NCI-H446 (cell line): Measurements from ENCODE around the gene CRTC1.
"Not testable (repeated sequence)": the region's sequence is repeated elsewhere in the genome, so short reads cannot be mapped to it uniquely, and the experiment has no call there.

Source experiments
- DNase-seq, 2 experiments: peaks; one replicate each; lab custom pipeline; 2025; lab: John Stamatoyannopoulos, UW

CRTC1 gene

GRCh38 chr19:18800636-18801035, 117.2 kb downstream of the CRTC1 start:
- DNase-seq: no peak

- DNase-seq: peak in 1 of 2 experiments; percentile 25
Measured at GRCh38 chr19:18802354-18802753, 118.9 kb downstream of the CRTC1 start.

- no peak for DNase-seq
Measured at GRCh38 chr19:18803550-18804138, 120.2 kb downstream of the CRTC1 start.

- no peak for DNase-seq
Measured at GRCh38 chr19:18804139-18804601, 120.7 kb downstream of the CRTC1 start.

- no peak for DNase-seq
Measured at GRCh38 chr19:18804643-18805042, 121.2 kb downstream of the CRTC1 start.

GRCh38 chr19:18807861-18808331, 124.4 kb downstream of the CRTC1 start:
- DNase-seq: no peak

- DNase-seq: no peak
Measured at GRCh38 chr19:18809149-18809868, 125.8 kb downstream of the CRTC1 start.

- not testable (repeated sequence) for DNase-seq
Measured at GRCh38 chr19:18811638-18812037, 128.2 kb downstream of the CRTC1 start.

GRCh38 chr19:18814063-18814462, 130.6 kb downstream of the CRTC1 start:
- no peak for DNase-seq

GRCh38 chr19:18815673-18816072, 132.2 kb downstream of the CRTC1 start:
- no peak for DNase-seq

- DNase-seq: not testable (repeated sequence)
Measured at GRCh38 chr19:18816645-18817044, 133.2 kb downstream of the CRTC1 start.

- DNase-seq: no peak
Measured at GRCh38 chr19:18817574-18817973, 134.1 kb downstream of the CRTC1 start.

GRCh38 chr19:18828786-18829185, 145.3 kb downstream of the CRTC1 start:
- no peak for DNase-seq

- no peak for DNase-seq
Measured at GRCh38 chr19:18830488-18830887, 147.0 kb downstream of the CRTC1 start.

GRCh38 chr19:18831524-18832305, 148.2 kb downstream of the CRTC1 start, which contains the start of gene UPF1:
Gene UPF1, plus strand, starts transcription at chr19:18831959. Its CDS starts 251 bp downstream, at chr19:18832210.
- peak; percentile 89 to 97 for DNase-seq
